Measurements from ENCODE around the gene DLST.

The DLST gene

GRCh38 chr14:74945261-74945851 is 63.6 kb downstream of the DLST start (continued):
- TF ChIP-seq PATZ1 (CRISPR knock-in tag; IDR thresholded peaks at IDR 0.05; ENCODE audit: borderline replicate concordance): no peak
- TF ChIP-seq SNAI2 (CRISPR knock-in tag; IDR thresholded peaks at IDR 0.05): no peak

GRCh38 chr14:74945852-74946658 is 64.3 kb downstream of the DLST start:
- peak; percentile 96 for ATAC-seq
- TF ChIP-seq PATZ1 (CRISPR knock-in tag; IDR thresholded peaks at IDR 0.05; ENCODE audit: borderline replicate concordance) (peak; percentile 70), ARNTL (CRISPR knock-in tag; IDR thresholded peaks at IDR 0.05; ENCODE audit: borderline replicate concordance, low read depth) (no peak), GLIS3 (CRISPR knock-in tag; IDR thresholded peaks at IDR 0.05) (0 out of 2 replicates have a peak, but pooled peaks have one; percentile 77)

- TF ChIP-seq TSHZ2 (CRISPR knock-in tag; IDR thresholded peaks at IDR 0.05): no peak
- TF ChIP-seq ZFP3 (CRISPR knock-in tag; IDR thresholded peaks at IDR 0.05): no peak
- no peak for TF ChIP-seq CSDC2 (CRISPR knock-in tag; IDR thresholded peaks at IDR 0.05)
- ATAC-seq: peak; percentile 38
Observed at GRCh38 chr14:74946659-74947281, 65.1 kb downstream of the DLST start.

GRCh38 chr14:74947353-74948227 is 65.9 kb downstream of the DLST start:
- TF ChIP-seq CSRNP3 (CRISPR knock-in tag; IDR thresholded peaks at IDR 0.05) (no peak), TSHZ2 (CRISPR knock-in tag; IDR thresholded peaks at IDR 0.05) (no peak)
- no peak for ATAC-seq

Measured in SK-N-SH treated with all-trans-retinoic acid at 6 μM for 48 hours (cell line).